Measurements from ENCODE around the gene GARIN5B. TPM values are rescaled to one million over a fixed set of nuclear protein-coding genes. Genes with fewer than 3 reads are reported as not detected.

Gene GARIN5B
- total and polyA plus RNA-seq, 2 experiments from 2014 or later: not detected

GRCh38 chr19:55365245-55365644 lies 2.2 kb upstream of the GARIN5B start (continued):
- no peak for TF ChIP-seq ZNF462 (CRISPR knock-in tag; IDR thresholded peaks at IDR 0.05)
- TF ChIP-seq REST (IDR thresholded peaks at IDR 0.05; ENCODE audit: unreplicated experiment): no peak
- no peak for TF ChIP-seq POLR2AphosphoS5 (IDR thresholded peaks at IDR 0.05; ENCODE audit: low read depth)
- no peak for TF ChIP-seq EZH2phosphoT487 (IDR thresholded peaks at IDR 0.05; ENCODE audit: unreplicated experiment)
